B cell (primary cell): ENCODE results near the gene DKK1. TPM values are rescaled to one million over a fixed set of nuclear protein-coding genes. Genes with fewer than 3 reads are reported as not detected.

Experiments used
- ATAC-seq: fragments of 200-7000 bp; cut with Tn5 transposase; one replicate; pipeline ENCODE4 v1.10.0; 2021; ENCODE audit warnings: low read depth, mild to moderate bottlenecking, moderate number of reproducible peaks, moderate library complexity
- CTCF ChIA-PET: fragments of 350-600 bp; sonication (Branson Sonifier 250); formaldehyde crosslinking; loops from one replicate; lab custom pipeline; 2021; ENCODE audit warnings: antibody characterized with exemption, inconsistent platforms; lab: Charles Lee
- POLR2A ChIA-PET: fragments of 350-600 bp; sonication (Branson Sonifier 250); formaldehyde crosslinking; loops from one replicate; lab custom pipeline; 2021; ENCODE audit warnings: antibody characterized with exemption; lab: Charles Lee
- DNase-seq: peaks from one replicate; pipeline ENCODE4 v3.0.0; 2013
- H2AFZ ChIP-seq: 2 replicates; pipeline ENCODE4 v1.6.1; 2012; ENCODE audit warnings: mild to moderate bottlenecking, low read depth, low read length; ENCODE audit not compliant: insufficient read depth, poor library complexity, severe bottlenecking
- H3K27ac ChIP-seq, 2 donors: 1 replicate in 1 of 2; 2 replicates in 1 of 2; pipeline ENCODE4 v1.5.1; 2012 to 2013; ENCODE audit warnings: low read length in 2 of 2, mild to moderate bottlenecking in 2 of 2, moderate library complexity in 1 of 2
- H3K27me3 ChIP-seq, 4 experiments: fragments of 200-600 bp in 1 of 4; sonication (generic) in 1 of 4; replicated peaks in 1 of 4; 1 replicate in 2 of 4; 2 replicates in 2 of 4; pipeline versions ENCODE4 v1.6.1 to v1.7.0; 2013 to 2016; ENCODE audit warnings: low read length in 3 of 4, mild to moderate bottlenecking in 2 of 4, mixed read lengths in 1 of 4, moderate library complexity in 1 of 4; ENCODE audit not compliant: insufficient read depth in 4 of 4, control insufficient read depth in 3 of 4; ENCODE audit errors: control extremely low read depth in 1 of 4
- H3K36me3 ChIP-seq, 2 experiments: replicated peaks in 1 of 2; 1 replicate in 1 of 2; 2 replicates in 1 of 2; pipeline versions ENCODE4 v1.6.1 to v1.7.1; 2013; ENCODE audit warnings: low read length in 1 of 2; ENCODE audit not compliant: insufficient read depth in 2 of 2, control insufficient read depth in 1 of 2; ENCODE audit errors: control extremely low read depth in 1 of 2, extremely low read depth in 1 of 2
- H3K4me1 ChIP-seq, 2 donors: fragments of 200-600 bp in 1 of 2; sonication (generic) in 1 of 2; 1 replicate in 1 of 2; 2 replicates in 1 of 2; pipeline versions ENCODE4 v1.5.1 to v1.6.1; 2013 to 2017; ENCODE audit warnings: low read length in 2 of 2; ENCODE audit not compliant: control insufficient read depth in 2 of 2, insufficient read depth in 2 of 2
- H3K4me2 ChIP-seq: replicated peaks from 2 replicates; pipeline ENCODE3; 2012; ENCODE audit warnings: mild to moderate bottlenecking, low read depth, low read length; ENCODE audit not compliant: poor library complexity, severe bottlenecking
- H3K4me3 ChIP-seq, 5 experiments: fragments of 200-600 bp in 1 of 5; sonication (generic) in 1 of 5; 1 replicate in 3 of 5; 2 replicates in 2 of 5; pipeline versions ENCODE4 v1.5.1 to v1.7.0; 2011 to 2016; ENCODE audit warnings: low read length in 4 of 5, mild to moderate bottlenecking in 4 of 5, low read depth in 2 of 5, control low read depth in 1 of 5, moderate library complexity in 1 of 5; ENCODE audit not compliant: insufficient read depth in 1 of 5; ENCODE audit errors: control extremely low read depth in 1 of 5, extremely low read depth in 1 of 5
- H3K79me2 ChIP-seq: fragments of 200-600 bp; sonication (generic); one replicate; pipeline ENCODE4 v1.6.0; 2016; ENCODE audit warnings: low read length; ENCODE audit not compliant: control insufficient read depth, insufficient read depth
- H3K9ac ChIP-seq: fragments of 200-600 bp; sonication (generic); 2 replicates; pipeline ENCODE4 v1.6.1; 2017; ENCODE audit warnings: mild to moderate bottlenecking, low read length, moderate library complexity
- H3K9me3 ChIP-seq, 3 donors: one replicate each; pipeline versions ENCODE4 v1.6.1 to v1.7.1; 2013; ENCODE audit warnings: low read length in 2 of 3; ENCODE audit not compliant: control insufficient read depth in 2 of 3, insufficient read depth in 1 of 3; ENCODE audit errors: control extremely low read depth in 1 of 3
- H4K20me1 ChIP-seq: 2 replicates; pipeline ENCODE4 v1.6.0; 2012; ENCODE audit warnings: mild to moderate bottlenecking, low read length; ENCODE audit not compliant: insufficient read depth, control insufficient read depth, poor library complexity, severe bottlenecking
- H3K27ac Mint-ChIP-seq: one replicate; pipeline ENCODE4 v1.8.0; 2021; ENCODE audit warnings: mixed read lengths
- H3K27me3 Mint-ChIP-seq: one replicate; pipeline ENCODE4 v1.8.0; 2021; ENCODE audit warnings: mixed read lengths
- H3K4me1 Mint-ChIP-seq: one replicate; pipeline ENCODE4 v1.8.0; 2021; ENCODE audit warnings: mixed read lengths
- H3K4me3 Mint-ChIP-seq: one replicate; pipeline ENCODE4 v1.8.0; 2021; ENCODE audit warnings: mixed read lengths
- H3K9me3 Mint-ChIP-seq: one replicate; pipeline ENCODE4 v1.8.0; 2022; ENCODE audit warnings: mixed read lengths; ENCODE audit not compliant: insufficient read depth
- EZH2 ChIP-seq: IDR thresholded peaks from 2 replicates; pipeline ENCODE4 v1.6.1; 2012; ENCODE audit warnings: borderline replicate concordance, low read depth, mild to moderate bottlenecking, moderate library complexity, low read length; ENCODE audit not compliant: insufficient read depth, poor library complexity, severe bottlenecking
- WGBS: methylation state at CpG from one replicate; pipeline ENCODE4 v1.1.5; 2013; ENCODE audit warnings: missing lambda C conversion rate; ENCODE audit not compliant: insufficient coverage; 5-methylcytosine and 5-hydroxymethylcytosine counted together
- intact Hi-C: fragments of 100-400 bp; cut with micrococcal nuclease; formaldehyde crosslinking; loops from one replicate; pipeline ENCODE4 v1.10.0; 2022
- polyA plus RNA-seq: library from polyadenylated mRNA; depleted of rRNA; stranded (reverse); fragments of >200 nt; gene quantifications from 2 replicates; pipeline ENCODE4 v1.2.3, GENCODE V29; 2012
- total RNA-seq, 2 donors: library from RNA; stranded (reverse); fragments of 120-200 nt in 1 of 2; gene quantifications; 1 replicate in 1 of 2; 2 replicates in 1 of 2; pipeline versions ENCODE4 v1.2.3 to v1.2.4, GENCODE V29; 2013 to 2022
- TF ChIP-seq, protein P1 (sequence below): fragments of 200-600 bp; IDR thresholded peaks from one replicate; pipeline ENCODE4 v1.8.0; 2022; ENCODE audit warnings: antibody characterized with exemption, mild to moderate bottlenecking

The DKK1 gene
- total and polyA plus RNA-seq, 2 donors (not counting 1 experiment from before 2014, with no cell fraction given): not detected

DNA sequence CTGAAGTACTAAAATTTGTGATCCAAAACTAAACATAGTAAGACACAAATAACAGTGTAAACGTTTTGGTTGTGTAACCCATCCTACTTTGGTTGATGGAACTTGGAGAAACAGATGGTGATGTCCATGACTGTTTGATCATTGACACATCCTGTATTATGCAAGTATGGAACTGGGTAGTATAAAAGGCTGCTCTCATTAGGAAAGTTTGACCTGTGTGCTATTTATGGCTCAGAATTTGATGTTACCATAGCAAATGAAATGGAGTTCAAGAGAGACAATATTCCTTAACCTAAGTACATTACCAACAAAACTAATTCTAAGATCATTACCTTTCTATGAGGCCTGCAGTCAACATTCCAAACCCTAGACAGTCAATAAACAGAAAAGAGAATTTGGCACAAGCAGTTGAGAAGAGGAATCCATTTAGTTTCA is 39.9 kb downstream of the DKK1 start:
- intact Hi-C loops: no loop called here
- H2AFZ ChIP-seq: no peak overlapping the region

DNA sequence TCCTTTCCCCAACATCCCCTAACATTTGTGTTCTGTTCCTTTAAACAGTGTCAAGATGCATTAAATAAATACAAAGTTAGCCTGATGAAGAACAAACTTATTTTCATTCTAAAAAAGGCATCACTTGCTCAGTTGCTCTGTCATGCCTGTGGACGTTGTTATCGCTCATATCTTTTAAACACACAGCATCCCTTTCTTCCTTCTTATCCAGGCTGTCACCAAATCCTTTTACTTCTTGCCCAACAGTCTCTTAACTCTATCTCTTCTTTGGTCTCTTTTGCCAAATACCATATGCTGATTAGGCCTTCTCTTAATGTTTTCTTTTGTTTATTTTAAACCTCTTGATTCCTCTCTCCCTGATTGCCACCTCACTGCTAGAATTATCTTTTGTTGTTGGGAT is 43.9 kb downstream of the DKK1 start:
- H3K9ac ChIP-seq: no peak overlapping the region
- no peaks in the 10 kb centered on the region for H3K4me1 Mint-ChIP-seq
- ChIA-PET POLR2A (no interaction called here), CTCF (no interaction called here)
- H3K4me2 ChIP-seq: no peak overlapping the region
- DNase-seq: no peak
- no peak overlapping the region for H3K4me3 ChIP-seq
- ATAC-seq: no peak
- no peaks in the 10 kb centered on the region for H3K9me3 ChIP-seq
- H3K4me3 Mint-ChIP-seq: no peak overlapping the region
- no peaks in the 10 kb centered on the region for H4K20me1 ChIP-seq
- H3K27ac ChIP-seq: no peak overlapping the region
- H3K27ac Mint-ChIP-seq: no peak overlapping the region
- no peaks in the 10 kb centered on the region for H3K27me3 Mint-ChIP-seq
- intact Hi-C loops: no loop called here
- H3K27me3 ChIP-seq: no peaks in the 10 kb centered on the region
- no peaks in the 10 kb centered on the region for H3K9me3 Mint-ChIP-seq
- TF ChIP-seq, protein P1, sequence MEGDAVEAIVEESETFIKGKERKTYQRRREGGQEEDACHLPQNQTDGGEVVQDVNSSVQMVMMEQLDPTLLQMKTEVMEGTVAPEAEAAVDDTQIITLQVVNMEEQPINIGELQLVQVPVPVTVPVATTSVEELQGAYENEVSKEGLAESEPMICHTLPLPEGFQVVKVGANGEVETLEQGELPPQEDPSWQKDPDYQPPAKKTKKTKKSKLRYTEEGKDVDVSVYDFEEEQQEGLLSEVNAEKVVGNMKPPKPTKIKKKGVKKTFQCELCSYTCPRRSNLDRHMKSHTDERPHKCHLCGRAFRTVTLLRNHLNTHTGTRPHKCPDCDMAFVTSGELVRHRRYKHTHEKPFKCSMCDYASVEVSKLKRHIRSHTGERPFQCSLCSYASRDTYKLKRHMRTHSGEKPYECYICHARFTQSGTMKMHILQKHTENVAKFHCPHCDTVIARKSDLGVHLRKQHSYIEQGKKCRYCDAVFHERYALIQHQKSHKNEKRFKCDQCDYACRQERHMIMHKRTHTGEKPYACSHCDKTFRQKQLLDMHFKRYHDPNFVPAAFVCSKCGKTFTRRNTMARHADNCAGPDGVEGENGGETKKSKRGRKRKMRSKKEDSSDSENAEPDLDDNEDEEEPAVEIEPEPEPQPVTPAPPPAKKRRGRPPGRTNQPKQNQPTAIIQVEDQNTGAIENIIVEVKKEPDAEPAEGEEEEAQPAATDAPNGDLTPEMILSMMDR: no peak
- TF ChIP-seq EZH2: no peak
- H3K36me3 ChIP-seq: no peaks in the 10 kb centered on the region
- 38% methylated on average over 2 of the region's 2 CpGs for WGBS
- no peak overlapping the region for H2AFZ ChIP-seq
- no peaks in the 10 kb centered on the region for H3K79me2 ChIP-seq
- H3K4me1 ChIP-seq: no peaks in the 10 kb centered on the region

More for the DNA sequence above, 39.9 kb downstream of the DKK1 start:
- ATAC-seq (no peak), DNase-seq (no peak)
- no peaks in the 10 kb centered on the region for H3K79me2 ChIP-seq
- H3K27me3 ChIP-seq: no peaks in the 10 kb centered on the region
- ChIA-PET POLR2A (no interaction called here), CTCF (no interaction called here)
- no peak overlapping the region for H3K4me3 ChIP-seq
- H3K9me3 ChIP-seq: no peaks in the 10 kb centered on the region
- no peak overlapping the region for H3K4me3 Mint-ChIP-seq
- TF ChIP-seq, protein P1: no peak
- TF ChIP-seq EZH2: no peak
- no peaks in the 10 kb centered on the region for H3K9me3 Mint-ChIP-seq
- WGBS: no CpG with 5 or more reads among the region's 1 CpG
- H3K27me3 Mint-ChIP-seq: no peaks in the 10 kb centered on the region
- H3K9ac ChIP-seq: no peak overlapping the region
- H3K36me3 ChIP-seq: no peaks in the 10 kb centered on the region
- no peaks in the 10 kb centered on the region for H3K4me1 ChIP-seq
- H3K4me2 ChIP-seq: no peak overlapping the region
- H3K4me1 Mint-ChIP-seq: no peaks in the 10 kb centered on the region
- H3K27ac ChIP-seq: no peak overlapping the region
- no peaks in the 10 kb centered on the region for H4K20me1 ChIP-seq
- H3K27ac Mint-ChIP-seq: no peak overlapping the region
